HG03196 (cell line): Measurements from ENCODE around the gene NAV2.

Experiments
- ATAC-seq: cut with Tn5 transposase; IDR thresholded peaks from one replicate; pipeline ENCODE4 v1.9.1; 2021; ENCODE audit not compliant: unreplicated experiment

NAV2 gene

DNA sequence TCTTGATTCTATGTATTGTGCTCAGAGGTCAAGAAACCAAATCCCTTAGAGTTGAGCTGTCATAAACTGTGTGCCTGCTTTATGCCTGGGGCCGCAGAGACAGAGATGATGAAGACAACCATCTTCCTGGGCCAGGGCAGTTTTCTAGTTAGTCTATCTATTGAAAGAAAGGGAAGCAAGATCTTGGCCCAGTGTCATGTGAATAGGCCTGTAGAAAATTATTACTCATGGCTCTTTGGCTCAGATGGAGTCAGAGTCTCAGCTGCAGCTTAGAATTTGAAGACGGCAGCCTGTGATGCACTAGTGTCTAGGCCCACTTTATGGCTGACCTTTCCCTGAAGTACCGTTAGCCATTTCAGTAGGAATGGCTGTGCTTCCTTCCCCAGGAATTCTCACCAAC, 335.6 kb downstream of the NAV2 start:
- ATAC-seq, result no peak

GRCh38 chr11:20048707-20049106, 336.1 kb downstream of the NAV2 start:
- no peak for ATAC-seq

DNA sequence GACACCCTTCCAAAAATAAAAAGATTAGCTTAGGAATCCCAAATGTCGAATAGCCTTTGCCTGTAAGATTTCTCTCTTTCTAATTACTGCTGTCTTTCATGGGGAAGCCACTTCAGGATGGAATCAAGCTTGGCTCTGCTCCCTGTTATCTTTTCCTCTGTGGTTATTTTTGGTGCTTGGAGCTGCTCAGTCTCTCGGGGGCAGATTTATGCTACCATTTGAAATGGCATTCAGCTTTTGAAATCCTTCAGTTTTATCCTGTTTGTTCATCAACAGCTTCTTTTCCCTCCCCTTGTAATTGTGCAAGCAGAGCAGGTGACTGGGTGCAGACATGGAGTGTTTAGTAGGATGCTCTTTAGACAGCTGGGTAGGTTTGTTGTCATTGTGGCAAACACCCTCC, 336.6 kb downstream of the NAV2 start:
- ATAC-seq, result no peak

- ATAC-seq, result no peak
Observed at GRCh38 chr11:20050048-20050447, 337.4 kb downstream of the NAV2 start.

DNA sequence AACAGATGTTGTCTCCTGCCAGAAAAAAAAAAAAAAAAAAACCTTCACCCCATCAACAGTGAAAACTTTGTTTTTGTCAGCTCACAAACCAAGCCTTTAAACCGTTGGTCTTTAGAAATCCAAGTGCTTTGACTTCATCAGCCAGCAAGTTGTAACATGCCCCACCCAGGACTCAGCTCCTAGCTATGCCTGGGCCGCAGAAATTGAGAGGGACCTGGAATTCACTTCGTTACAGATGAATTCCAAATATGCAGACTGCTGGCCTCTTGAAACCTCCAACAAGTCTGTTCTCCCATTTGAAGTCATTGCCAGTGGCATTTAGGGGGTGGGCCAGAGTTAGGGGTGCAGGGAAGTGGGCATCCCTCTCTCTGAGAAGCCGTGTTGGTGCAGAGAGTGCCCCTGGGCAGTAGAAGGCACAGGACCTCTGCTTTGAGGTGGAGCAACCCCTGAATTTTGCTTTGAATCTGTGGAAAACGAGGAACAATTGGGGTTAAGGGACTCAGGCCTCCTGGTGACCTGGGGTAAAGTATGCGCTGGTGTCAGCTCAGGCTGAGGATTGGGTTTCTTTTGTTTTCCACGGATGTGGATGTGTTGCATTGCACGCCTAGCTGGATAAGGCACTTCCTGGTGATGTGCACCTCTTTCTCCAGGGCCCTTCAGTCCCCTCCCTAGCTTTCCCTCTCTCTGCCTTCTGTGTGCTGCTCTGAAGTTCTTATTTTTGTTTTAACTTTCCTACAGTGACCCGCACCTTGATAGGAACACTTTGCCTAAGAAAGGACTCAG, 338.1 kb downstream of the NAV2 start:
- ATAC-seq, result no peak

DNA sequence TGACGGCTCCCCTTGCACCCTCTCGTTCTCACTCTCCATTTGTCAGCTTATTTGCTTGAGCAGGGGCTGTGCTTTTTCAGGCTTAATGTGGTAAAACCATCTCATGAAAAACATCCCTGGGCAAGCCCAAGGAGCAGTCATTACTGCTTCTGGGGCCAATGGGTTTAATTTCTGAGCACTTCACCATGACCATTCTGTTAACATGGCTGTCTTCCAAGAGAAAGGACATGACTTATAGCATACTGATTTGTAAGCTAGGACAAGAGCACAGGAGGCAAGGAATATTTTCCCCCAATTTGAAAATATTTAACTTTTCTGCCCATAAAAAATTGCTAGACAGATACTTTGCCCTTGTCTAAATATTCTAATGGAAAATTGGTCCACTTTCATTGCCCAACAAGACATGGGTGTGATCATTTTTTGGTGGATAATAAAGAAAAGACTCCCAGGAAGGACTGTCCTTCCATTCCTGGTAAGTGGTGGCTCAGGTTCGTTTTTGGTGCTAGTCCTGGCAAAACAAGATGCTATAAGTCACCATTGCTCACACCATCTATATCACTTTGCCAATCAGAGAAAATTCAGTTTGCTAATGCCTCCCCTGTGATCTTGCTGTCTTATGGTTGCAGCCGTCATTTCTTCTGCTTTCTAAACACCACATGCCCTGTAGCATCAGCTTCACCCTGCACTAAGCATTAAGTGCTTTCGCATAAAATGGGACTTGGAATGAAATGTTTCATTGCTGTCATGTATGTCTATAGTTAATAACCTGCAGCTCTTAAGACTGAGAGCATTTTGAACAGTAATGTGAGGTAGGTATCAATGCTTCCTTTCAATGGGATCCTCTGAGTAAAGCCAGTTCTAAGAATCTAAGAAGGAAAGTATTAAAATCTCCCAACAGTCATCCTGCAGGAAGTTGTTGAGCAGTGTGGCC, 339.1 kb downstream of the NAV2 start:
- ATAC-seq, result no peak

DNA sequence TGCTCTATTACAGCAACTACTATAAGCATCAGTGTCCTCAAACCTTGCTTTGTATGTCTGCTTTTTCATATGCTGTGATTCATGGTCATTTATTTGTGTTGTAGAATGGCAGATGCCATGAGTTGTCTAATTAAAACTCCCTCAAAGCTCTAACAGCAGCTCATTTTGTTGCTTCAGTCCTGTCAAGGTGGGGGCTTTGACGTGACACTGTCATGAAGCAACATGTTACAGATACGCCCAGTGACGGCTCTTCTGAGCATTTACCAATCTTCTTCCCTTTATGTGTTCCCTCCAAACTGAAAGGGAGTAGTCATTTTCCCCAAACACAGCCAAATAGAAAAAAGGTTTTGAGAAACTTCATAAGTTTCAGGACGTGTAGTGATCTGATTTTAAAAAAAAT, 340.9 kb downstream of the NAV2 start:
- no peak for ATAC-seq

DNA sequence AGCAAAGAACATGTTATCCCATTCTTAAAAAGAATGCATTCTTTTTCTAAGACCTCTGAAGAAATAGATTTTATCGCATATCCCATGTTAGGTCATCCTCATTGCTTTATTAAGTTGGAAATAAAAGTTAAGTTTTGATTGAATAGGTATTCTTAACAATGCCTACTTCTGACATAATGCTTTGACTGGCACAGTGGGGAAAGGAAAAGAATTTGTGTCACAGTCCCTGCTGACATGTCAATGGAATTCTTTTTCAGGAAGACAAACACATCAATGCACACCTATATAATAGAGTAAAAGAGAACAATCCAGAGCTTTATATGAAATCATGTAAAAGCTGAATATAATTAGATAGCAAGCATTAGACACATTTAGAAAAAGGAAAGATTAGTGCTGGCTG, 341.9 kb downstream of the NAV2 start:
- no peak for ATAC-seq

- ATAC-seq, result no peak
Observed at GRCh38 chr11:20055312-20055711, 342.7 kb downstream of the NAV2 start.

DNA sequence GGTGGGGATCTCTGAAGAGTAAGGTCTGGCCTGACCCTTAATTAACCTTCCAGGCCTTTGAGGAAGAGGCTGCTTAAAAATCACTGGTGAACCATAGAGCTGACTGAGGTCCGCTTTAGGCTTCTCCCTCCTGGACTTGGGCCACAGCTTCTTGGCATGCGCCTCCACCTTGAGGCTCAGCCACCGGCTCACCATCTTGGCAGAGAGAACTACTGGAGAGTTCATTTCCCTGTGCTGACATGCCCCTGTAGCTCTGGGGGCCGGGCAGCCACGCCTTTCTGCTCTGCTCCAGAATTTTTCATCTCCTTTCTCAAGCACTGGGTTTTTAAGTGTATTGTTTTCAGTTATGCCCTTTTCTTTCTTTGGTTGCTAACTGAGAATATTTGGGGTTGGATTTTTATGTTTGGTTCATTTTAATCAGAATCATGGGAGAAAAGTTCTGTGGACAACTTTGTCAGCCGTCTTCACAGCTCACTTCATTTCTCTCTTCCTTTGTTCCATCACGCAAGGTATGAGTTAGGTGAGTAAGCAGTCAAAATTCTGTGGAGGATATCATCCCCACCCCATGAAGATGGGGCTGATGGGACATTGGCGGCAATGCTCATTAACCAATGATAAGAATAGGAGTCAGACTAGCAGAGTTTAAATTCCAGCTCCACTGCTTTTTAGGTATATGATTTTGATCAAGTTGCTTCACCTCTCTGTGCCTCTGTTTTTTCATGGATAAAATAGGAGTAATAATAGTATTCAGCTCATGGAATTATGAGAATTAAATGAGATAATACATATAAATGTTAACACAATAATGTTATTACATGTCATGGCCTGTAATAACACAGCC, 343.7 kb downstream of the NAV2 start:
- ATAC-seq, result no peak

GRCh38 chr11:20056950-20057943, 344.6 kb downstream of the NAV2 start:
- ATAC-seq, result no peak

GRCh38 chr11:20058749-20059458, 346.3 kb downstream of the NAV2 start:
- no peak for ATAC-seq

GRCh38 chr11:20059587-20060021, 347.0 kb downstream of the NAV2 start:
- ATAC-seq, result no peak

DNA sequence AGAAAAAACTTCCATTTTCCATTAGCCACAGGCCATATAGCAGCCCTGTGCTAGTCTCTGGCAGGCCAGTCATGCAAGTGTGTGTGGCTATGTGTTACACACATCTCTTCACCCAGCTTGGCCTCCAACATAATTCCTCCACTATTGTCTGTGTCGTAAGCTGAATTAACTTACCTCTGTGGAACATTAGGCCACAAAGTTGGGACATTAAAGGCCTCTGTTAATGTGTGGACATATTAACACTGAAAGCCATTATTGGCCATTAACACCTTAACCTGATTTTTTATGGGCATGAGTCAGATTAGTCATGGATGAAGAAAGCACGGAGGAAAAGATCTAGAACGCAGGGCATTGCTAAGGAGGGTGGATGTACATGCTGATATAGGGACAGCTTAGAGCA, 347.5 kb downstream of the NAV2 start:
- no peak for ATAC-seq

- no peak for ATAC-seq
Observed at GRCh38 chr11:20060647-20061205, 348.1 kb downstream of the NAV2 start.

DNA sequence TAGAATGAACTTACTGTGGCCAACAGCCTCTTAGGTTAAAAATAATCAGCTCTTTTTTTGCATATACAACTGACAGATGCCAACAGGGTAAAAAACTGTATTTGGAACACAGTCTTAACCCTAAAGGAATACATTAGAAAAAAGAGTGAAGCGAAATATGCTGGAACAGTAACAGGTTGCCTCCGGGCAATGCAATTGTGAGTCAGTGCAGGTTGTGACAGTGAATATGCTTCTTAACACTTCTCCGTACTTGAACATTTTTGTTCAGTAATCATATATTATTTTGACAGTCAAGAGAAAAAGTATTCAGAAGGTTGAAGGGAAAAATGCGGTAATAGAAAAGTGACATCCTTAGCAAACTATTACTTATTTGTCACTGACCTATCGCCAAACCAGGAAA, 349.1 kb downstream of the NAV2 start:
- ATAC-seq, result no peak

GRCh38 chr11:20064961-20065405, 352.3 kb downstream of the NAV2 start:
- no peak for ATAC-seq

- ATAC-seq, result no peak
Observed at GRCh38 chr11:20065406-20065805, 352.8 kb downstream of the NAV2 start.
